NCI-H1092 treated with DMSO at 0.1 percent for 48 hours (cell line): ENCODE data around the gene PTBP3.
"Not testable (repeated sequence)": the region's sequence is repeated elsewhere in the genome, so short reads cannot be mapped to it uniquely, and the experiment has no call there.

ENCODE experiments used
- DNase-seq: peaks from one replicate; lab custom pipeline; 2025; lab: John Stamatoyannopoulos, UW

PTBP3 gene

GRCh38 chr9:112268413-112268812 lies 65.0 kb downstream of the PTBP3 start:
- DNase-seq, result no peak

GRCh38 chr9:112267086-112267485 lies 66.3 kb downstream of the PTBP3 start:
- DNase-seq, result not testable (repeated sequence)

GRCh38 chr9:112265391-112265790 lies 68.0 kb downstream of the PTBP3 start:
- no peak for DNase-seq

GRCh38 chr9:112262577-112262976 lies 70.8 kb downstream of the PTBP3 start:
- DNase-seq, result no peak

- DNase-seq, result no peak
These were observed 72.3 kb downstream of the PTBP3 start for GRCh38 chr9:112261133-112261532.

- DNase-seq, result no peak
These were observed 75.3 kb downstream of the PTBP3 start for GRCh38 chr9:112258106-112258505.

GRCh38 chr9:112252194-112252593 lies 81.2 kb downstream of the PTBP3 start:
- no peak for DNase-seq

- no peak for DNase-seq
These were observed 84.1 kb downstream of the PTBP3 start for GRCh38 chr9:112249277-112249676.

- no peak for DNase-seq
These were observed 84.7 kb downstream of the PTBP3 start for GRCh38 chr9:112248722-112249121.

- no peak for DNase-seq
These were observed 86.3 kb downstream of the PTBP3 start for GRCh38 chr9:112247090-112247489.

- no peak for DNase-seq
These were observed 88.3 kb downstream of the PTBP3 start for GRCh38 chr9:112245126-112245525.

- no peak for DNase-seq
These were observed 91.1 kb downstream of the PTBP3 start for GRCh38 chr9:112242147-112242804.

- DNase-seq, result no peak
These were observed 91.9 kb downstream of the PTBP3 start for GRCh38 chr9:112241491-112241890.

GRCh38 chr9:112239708-112240107 lies 93.7 kb downstream of the PTBP3 start:
- no peak for DNase-seq

- no peak for DNase-seq
These were observed 94.1 kb downstream of the PTBP3 start for GRCh38 chr9:112239284-112239683.

GRCh38 chr9:112234779-112235178 lies 98.6 kb downstream of the PTBP3 start:
- no peak for DNase-seq

GRCh38 chr9:112233769-112234168 lies 99.7 kb downstream of the PTBP3 start:
- DNase-seq, result no peak

GRCh38 chr9:112232233-112232632 lies 101.2 kb downstream of the PTBP3 start:
- no peak for DNase-seq

- DNase-seq, result no peak
These were observed 107.3 kb downstream of the PTBP3 start for GRCh38 chr9:112226091-112226490.

- DNase-seq, result no peak
These were observed 108.8 kb downstream of the PTBP3 start for GRCh38 chr9:112224401-112225289.

GRCh38 chr9:112218908-112219307 lies 114.5 kb downstream of the PTBP3 start:
- DNase-seq, result no peak

- no peak for DNase-seq
These were observed 120.5 kb downstream of the PTBP3 start for GRCh38 chr9:112212926-112213325.

GRCh38 chr9:112207451-112207850 lies 126.0 kb downstream of the PTBP3 start:
- no peak for DNase-seq
